ENCODE measurements around the gene ADGRD2.

Gene ADGRD2

DNA sequence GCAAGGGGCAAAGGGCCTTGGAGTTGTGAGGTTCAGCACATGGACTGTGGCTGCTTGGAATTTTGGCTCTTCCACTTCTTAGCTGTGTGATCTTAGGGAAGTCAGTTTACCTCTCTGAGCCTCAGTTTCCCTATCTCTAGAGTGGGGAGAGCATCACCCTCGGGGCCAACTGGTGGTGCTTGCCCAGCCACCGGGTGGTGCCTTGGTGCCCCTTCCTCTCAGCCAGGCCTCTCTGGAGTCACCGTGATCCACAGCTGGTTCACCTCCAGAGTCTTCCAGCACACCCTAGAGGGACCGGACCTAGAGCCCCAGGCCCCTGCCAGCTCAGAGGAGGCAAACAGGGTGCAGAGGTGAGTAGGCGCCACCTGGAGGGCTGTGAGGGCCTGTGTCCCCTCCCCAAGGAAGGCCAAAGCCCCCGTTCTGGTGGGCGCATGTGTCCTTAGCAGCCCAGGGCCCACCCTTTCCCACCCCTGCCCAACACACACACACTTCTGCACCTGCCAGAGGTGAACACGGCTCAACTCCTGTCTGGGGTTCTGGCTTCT, 7.7 kb downstream of the ADGRD2 start:
- no peak for DNase-seq

DNA sequence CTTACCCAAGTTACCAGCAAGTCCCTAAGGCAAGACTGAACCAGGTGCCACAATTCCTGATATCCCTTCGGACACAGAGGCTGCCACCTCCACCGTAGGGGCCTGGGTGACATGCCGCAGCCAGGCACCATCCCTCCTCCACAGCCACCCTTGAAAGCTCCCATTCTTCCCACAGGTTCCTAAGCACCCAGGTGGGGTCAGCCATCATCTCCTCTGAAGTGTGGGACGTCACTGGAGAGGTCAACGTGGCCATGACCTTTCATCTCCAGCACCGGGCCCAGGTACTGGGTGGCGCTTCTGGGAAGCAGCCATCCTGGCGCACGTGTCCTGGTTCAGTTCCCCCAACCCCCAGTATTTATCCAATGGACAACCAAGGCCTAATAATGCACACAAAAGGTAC, 8.2 kb downstream of the ADGRD2 start:
- DNase-seq, result no peak

GRCh38 chr9:124462739-124463138, 12.5 kb downstream of the ADGRD2 start:
- DNase-seq, result no peak

DNA sequence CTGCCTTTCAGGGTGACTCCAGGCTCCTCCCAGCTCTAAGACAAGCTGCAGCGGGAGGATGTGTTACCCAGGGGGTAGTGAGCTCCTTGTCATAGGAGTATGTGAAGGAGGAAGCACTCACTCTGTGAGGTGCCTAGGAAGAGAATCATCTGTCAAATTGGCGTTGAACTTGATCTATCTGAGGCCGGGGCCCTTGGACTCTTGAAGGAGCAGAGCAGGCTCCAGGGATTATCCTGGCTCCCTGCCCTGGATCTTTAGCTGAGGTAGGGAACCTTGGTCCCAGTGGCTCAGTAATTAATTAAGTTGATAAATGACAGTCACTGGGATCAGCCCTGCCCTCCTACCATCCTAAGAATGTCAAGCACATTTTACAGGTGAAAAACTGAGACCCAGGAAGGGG, 15.5 kb downstream of the ADGRD2 start:
- no peak for DNase-seq

GRCh38 chr9:124467410-124468060, 17.3 kb downstream of the ADGRD2 start:
- no peak for DNase-seq

GRCh38 chr9:124468061-124468740, 17.9 kb downstream of the ADGRD2 start:
- no peak for DNase-seq

DNA sequence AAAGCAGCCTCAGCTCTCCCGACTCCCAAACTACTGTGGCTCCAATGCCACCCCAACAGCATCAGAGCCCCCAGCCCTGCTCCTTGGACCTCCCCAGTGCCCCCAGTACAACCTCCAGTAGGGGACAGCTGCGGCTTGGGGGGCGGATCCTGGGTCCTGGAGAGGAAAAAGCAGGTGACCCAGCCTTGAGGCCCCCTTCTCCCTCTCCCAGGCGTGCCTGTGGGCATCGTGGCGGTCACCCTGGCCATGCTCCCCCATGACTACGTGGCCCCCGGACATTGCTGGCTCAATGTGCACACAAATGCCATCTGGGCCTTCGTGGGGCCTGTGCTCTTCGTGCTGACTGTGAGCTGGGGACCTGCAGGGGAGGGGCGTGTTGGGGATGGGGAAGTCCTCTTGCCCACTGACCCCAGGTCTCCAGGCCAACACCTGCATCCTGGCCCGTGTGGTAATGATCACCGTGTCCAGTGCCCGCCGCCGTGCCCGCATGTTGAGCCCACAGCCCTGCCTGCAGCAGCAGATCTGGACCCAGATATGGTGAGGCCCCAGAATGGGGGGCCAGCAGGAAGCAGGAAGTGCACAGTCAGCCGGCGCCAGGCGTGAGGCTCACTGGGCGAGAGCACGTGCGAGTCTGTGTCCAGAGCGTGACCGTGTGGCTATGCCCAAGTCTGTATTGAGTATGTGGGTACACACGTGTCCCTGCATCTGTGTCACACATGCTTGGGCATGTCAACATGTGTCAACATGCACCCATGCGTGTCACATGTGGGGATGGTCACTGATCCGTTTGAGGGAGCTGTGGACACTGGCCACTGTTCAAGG, 19.0 kb downstream of the ADGRD2 start:
- no peak for DNase-seq

GRCh38 chr9:124470306-124470705, 20.1 kb downstream of the ADGRD2 start:
- no peak for DNase-seq

- no peak for DNase-seq
These were observed 20.5 kb downstream of the ADGRD2 start for GRCh38 chr9:124470726-124471125.

DNA sequence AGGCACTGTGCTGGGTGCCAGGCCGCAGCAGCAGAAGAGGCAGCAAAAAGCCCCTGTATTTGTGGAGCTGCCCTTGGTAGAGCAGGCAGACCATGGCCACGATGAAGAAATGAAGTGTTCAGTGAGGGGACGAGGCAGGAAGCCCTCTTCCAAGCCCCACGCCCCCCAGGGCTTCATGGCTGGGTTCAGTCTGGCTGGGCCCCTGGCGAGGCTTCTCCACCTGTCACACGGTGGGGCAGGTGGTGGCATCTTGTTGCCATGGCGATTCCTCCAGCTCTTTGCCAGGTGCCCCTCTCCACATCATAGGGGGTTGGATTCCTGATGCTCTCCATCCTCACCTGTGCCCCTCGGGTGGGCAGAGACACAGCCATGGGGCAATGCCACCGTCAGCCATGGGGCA, 21.5 kb downstream of the ADGRD2 start:
- no peak for DNase-seq

DNA sequence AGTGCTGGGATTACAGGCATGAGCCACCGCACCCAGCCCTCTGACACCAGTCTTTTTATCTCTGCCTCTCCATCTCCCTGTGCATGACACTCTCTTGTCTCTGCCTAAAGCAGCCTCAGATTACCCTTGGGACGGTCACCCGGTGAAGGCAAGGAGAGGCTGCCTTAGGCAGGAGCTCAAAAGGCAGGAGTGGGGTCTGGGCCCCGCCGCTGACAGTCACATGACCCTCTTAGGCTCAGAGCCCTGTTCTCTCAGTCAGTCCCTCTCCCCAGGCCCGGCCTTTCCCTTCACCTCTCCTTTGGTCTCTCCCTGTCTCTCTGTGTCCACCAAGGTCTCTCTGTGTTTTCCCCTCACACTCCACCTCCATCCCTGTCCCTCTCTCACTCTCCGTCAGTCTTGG, 22.5 kb downstream of the ADGRD2 start:
- no peak for DNase-seq

DNA sequence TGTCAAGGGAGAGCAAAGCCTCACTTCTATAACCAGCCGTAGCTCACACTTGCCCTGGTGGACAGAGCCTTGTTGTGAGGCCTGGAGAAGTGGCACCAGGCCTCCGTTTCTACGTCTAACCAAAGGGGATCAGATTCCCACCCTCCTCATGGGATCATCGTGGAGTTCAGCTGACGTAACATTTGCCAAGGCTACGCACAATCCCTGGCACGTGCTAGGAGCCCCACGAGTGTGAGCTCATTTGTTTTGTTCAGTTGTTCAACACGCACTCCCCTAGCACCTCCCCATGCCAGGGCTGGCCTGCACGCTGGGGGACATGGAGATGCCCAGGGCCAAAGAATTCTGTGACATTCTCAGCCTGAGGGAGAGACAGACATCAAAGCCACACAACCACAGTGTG, 23.1 kb downstream of the ADGRD2 start:
- peak; percentile 9 for DNase-seq

DNA sequence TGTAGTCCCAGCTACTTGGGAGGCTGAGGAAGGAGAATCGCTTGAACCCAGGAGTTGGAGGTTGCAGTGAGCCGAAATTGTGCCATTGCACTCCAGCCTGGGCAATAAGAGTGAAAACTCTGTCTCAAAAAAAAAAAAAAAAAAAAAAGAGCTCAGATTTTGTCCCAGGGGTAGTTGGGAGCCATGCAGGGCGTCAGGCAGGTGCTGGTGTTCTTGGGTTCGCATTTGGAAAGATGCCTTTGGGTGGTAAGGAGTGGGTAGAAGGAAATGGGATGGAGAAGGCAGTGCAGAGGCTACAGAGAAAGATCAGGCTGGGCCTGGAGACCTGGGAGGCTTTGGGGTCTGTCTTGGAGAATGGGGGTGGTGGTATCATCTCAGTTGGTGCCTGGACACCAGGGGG, 23.9 kb downstream of the ADGRD2 start:
- no peak for DNase-seq

DNA sequence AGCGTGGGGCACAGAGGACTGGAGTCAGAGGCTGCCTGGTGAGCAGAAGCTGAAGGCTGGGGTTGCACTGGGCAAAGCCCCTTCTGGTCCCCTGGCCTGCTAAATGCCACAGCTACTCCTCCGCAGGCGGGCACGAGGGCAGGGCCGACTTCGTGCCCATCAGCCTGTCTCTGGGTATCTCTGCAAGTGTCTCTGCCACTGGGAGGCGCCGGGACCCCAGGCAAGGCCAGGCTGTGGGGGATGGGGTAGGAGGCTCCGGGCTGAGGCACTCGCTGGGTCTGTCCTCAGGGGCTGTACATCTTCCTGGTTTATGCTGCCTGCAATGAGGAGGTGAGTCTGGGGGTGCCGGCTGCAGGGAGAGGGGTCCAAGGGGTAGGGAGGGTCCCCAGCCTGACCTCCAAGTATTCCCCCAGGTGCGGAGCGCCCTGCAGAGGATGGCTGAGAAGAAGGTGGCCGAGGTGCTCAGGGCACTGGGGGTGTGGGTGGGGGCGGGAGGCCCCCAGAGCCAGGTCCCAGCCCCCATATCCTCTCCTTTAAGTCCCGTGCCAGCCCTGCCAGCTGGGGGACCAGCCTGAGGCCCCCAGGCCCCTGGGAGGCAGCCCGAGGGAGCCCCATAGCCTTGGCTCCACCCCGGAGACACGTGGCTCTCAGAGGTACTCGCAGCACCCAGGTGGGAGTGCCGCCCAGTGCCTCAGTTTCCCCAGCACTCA, 25.1 kb downstream of the ADGRD2 start:
- DNase-seq, result peak; percentile 31

- peak; percentile 25 for DNase-seq
These were observed 25.8 kb downstream of the ADGRD2 start for GRCh38 chr9:124475868-124476690.

DNA sequence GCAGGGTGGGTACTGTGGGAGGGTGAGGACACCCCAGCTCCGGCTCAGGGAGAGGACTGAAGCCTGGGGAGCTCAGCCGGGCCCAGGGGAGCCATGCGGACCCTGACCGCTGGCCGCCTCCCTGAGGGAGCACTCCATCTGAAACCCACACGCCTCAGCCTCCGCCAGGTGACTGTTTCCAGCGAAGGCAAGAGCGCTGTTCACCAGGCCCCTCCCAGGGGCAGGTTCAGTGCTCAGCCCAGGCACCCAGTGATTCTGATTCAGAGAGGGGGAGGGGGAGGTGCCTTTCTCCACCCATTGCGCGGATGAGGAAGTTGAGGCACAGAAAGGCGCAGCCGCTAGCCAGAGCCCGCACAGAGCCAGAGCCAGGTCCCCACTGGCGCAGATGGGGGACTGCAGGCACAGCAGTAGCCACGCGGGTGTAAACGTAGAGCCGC, 27.0 kb downstream of the ADGRD2 start:
- DNase-seq, result peak; percentile 20

DNA sequence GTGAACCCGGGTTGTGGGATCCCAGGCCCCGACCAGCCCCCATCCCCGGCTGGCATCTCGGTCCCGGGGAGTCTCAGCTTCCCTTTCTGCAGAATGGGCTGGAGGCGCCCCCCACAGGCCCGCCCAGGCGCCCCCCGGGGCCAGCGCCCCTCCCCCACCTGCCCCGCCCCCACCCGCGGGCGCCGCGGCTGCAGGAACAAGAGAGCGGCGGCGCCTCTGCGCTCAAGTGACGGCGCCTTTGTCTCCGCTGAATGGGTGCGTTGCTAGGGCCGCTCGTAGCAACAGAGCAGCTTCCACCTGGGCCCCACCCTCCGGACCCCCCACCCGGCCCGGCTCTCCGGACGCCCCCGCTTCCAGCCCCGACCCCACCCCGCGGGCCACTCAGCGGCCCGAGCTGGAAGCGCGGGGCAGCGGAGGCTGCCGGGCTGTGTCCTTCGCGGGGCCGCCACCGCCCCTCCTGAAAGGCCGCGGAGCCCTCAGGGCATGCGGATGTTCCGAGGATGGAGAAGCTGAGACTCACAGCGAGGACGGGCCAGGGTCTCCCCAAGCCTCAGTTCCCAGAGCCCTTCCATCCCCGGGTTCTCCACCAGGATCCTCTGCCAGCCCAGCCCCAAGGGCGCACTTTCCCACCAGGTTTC, 27.5 kb downstream of the ADGRD2 start:
- DNase-seq, result peak; percentile 28

DNA sequence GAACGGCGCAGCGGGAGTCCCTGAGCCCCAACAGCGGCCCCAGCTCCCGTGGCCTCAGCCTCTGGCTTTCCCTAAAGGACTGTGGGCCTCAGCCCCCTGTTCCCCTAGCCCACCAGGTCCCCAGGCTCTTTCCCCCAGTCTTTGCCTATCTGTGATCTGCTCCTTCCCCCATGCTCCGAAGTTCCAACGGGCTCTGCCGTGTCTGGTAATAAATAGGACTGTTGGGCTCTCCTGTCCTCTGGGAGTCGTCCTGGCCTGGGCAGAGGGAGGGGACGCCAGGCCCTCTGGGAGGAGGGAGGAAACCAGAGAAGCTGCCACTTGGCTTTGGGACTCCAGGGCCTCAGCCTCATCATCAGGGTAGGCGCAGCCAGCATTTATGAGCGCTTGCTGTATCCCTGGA, 28.1 kb downstream of the ADGRD2 start:
- peak; percentile 17 for DNase-seq

GRCh38 chr9:124479371-124479770, 29.1 kb downstream of the ADGRD2 start:
- peak; percentile 23 for DNase-seq

GRCh38 chr9:124479947-124480620, 29.8 kb downstream of the ADGRD2 start:
- DNase-seq, result no peak

DNA sequence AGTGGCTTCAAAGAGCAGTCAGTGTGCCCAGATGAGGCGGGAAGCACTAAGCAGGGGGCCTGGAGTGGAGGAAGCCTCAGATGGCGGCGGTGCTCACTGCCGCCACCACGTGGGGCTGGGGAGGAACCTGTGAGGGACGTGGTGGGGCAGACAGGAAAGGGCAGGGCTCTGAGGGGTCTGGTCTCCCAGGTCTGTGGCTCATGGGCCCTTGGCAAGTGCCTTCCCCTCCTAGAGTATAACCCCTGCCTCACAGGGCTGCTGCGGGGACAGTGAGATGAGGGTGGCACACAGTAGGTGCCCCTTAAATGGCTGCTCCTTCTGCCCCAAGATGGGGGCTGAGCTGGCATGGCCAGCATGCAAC, 30.4 kb downstream of the ADGRD2 start:
- DNase-seq, result peak; percentile 17
